Measurements from ENCODE around the gene PLXNB1. TPM values are rescaled to one million over a fixed set of nuclear protein-coding genes. Genes with fewer than 3 reads are reported as not detected.

The PLXNB1 gene
- total RNA-seq, 1 experiment from 2014 or later = 23.4 TPM

GRCh38 chr3:48372377-48372770 lies 57.5 kb downstream of the PLXNB1 start:
- no peak for DNase-seq (ENCODE audit: low read depth)

- DNase-seq (ENCODE audit: low read depth) = no peak
Measured at GRCh38 chr3:48371651-48372376, 58.1 kb downstream of the PLXNB1 start, which contains the start of gene FBXW12. TSS of gene FBXW12 (plus strand) at chr3:48372219. CDS start at chr3:48372768, 549 bp downstream.

GRCh38 chr3:48370333-48370713 lies 59.6 kb downstream of the PLXNB1 start:
- DNase-seq (ENCODE audit: low read depth) = no peak

- no peak for DNase-seq (ENCODE audit: low read depth)
Measured at GRCh38 chr3:48369693-48370332, 60.1 kb downstream of the PLXNB1 start.

- no peak for DNase-seq (ENCODE audit: low read depth)
Measured at GRCh38 chr3:48367201-48367600, 62.7 kb downstream of the PLXNB1 start.

GRCh38 chr3:48364840-48365239 lies 65.0 kb downstream of the PLXNB1 start:
- DNase-seq (ENCODE audit: low read depth) = no peak

- DNase-seq (ENCODE audit: low read depth) = no peak
Measured at GRCh38 chr3:48361928-48362327, 68.0 kb downstream of the PLXNB1 start.

- no peak for DNase-seq (ENCODE audit: low read depth)
Measured at GRCh38 chr3:48356419-48356818, 73.5 kb downstream of the PLXNB1 start.

GRCh38 chr3:48353987-48354386 lies 75.9 kb downstream of the PLXNB1 start:
- DNase-seq (ENCODE audit: low read depth) = no peak

Other genes starting within 250 kb of the PLXNB1 start
- 21.8 and 34.2 TPM in 2 replicates for gene CDC25A, start 241.7 kb downstream of the PLXNB1 start, total RNA-seq (2014; rRNA removed)
- not detected in 2 replicates for gene CAMP, start 206.6 kb downstream of the PLXNB1 start, total RNA-seq (2014; rRNA removed)
- 3.0 and 3.2 TPM in 2 replicates for gene ZNF589, start 189.0 kb downstream of the PLXNB1 start, total RNA-seq (2014; rRNA removed)
- gene NME6, start 128.7 kb downstream of the PLXNB1 start, total RNA-seq (2014; rRNA removed) = 23.7 and 25.4 TPM in 2 replicates
- not detected in 2 replicates for gene SPINK8, start 96.4 kb downstream of the PLXNB1 start, total RNA-seq (2014; rRNA removed)
- not detected in 2 replicates for gene FBXW12, start 57.9 kb downstream of the PLXNB1 start, total RNA-seq (2014; rRNA removed)
- 28.8 and 29.8 TPM in 2 replicates for gene CCDC51, start 10.0 kb upstream of the PLXNB1 start, total RNA-seq (2014; rRNA removed)
- gene TMA7, start 10.2 kb upstream of the PLXNB1 start, total RNA-seq (2014; rRNA removed) = 312 and 406 TPM in 2 replicates
- gene ATRIP, start 16.7 kb upstream of the PLXNB1 start, total RNA-seq (2014; rRNA removed) = 13.9 and 14.1 TPM in 2 replicates
- 192 and 227 TPM in 2 replicates for gene SHISA5, start 74.1 kb upstream of the PLXNB1 start, total RNA-seq (2014; rRNA removed)
- gene PFKFB4, start 126.7 kb upstream of the PLXNB1 start, total RNA-seq (2014; rRNA removed) = 22.1 and 22.6 TPM in 2 replicates
- gene UCN2, start 133.7 kb upstream of the PLXNB1 start, total RNA-seq (2014; rRNA removed) = 1.7 and 1.8 TPM in 2 replicates
- gene COL7A1, start 165.2 kb upstream of the PLXNB1 start, total RNA-seq (2014; rRNA removed) = 12.7 and 14.2 TPM in 2 replicates
- 368 and 384 TPM in 2 replicates for gene UQCRC1, start 179.6 kb upstream of the PLXNB1 start, total RNA-seq (2014; rRNA removed)
- not detected in 2 replicates for gene TMEM89, start 191.7 kb upstream of the PLXNB1 start, total RNA-seq (2014; rRNA removed)
- gene SLC26A6, start 205.4 kb upstream of the PLXNB1 start, total RNA-seq (2014; rRNA removed) = 19.6 and 32.5 TPM in 2 replicates
- gene CELSR3, start 232.8 kb upstream of the PLXNB1 start, total RNA-seq (2014; rRNA removed) = 4.3 and 4.5 TPM in 2 replicates

Measured in LHCN-M2 (cell line).